Measurements from ENCODE around the gene TUBA4A.
A peak's percentile ranks its signal among the peaks of the same experiment; 100 is the strongest.
"Not testable (repeated sequence)": the region's sequence is repeated elsewhere in the genome, so short reads cannot be mapped to it uniquely, and the experiment has no call there.

Gene TUBA4A

GRCh38 chr2:219268294-219268693 lies 14.6 kb upstream of the TUBA4A start:
- DNase-seq (ENCODE audit: low read depth in 3 of 3) = no peak

- no peak for DNase-seq (ENCODE audit: low read depth in 3 of 3)
These were observed 13.2 kb upstream of the TUBA4A start for GRCh38 chr2:219266886-219267285.

GRCh38 chr2:219266232-219266631 lies 12.5 kb upstream of the TUBA4A start:
- DNase-seq (ENCODE audit: low read depth in 3 of 3) = no peak

GRCh38 chr2:219261024-219261855 lies 7.5 kb upstream of the TUBA4A start:
- DNase-seq (ENCODE audit: low read depth in 3 of 3) = no peak

GRCh38 chr2:219258942-219259341 lies 5.2 kb upstream of the TUBA4A start:
- DNase-seq (ENCODE audit: low read depth in 3 of 3) = not testable (repeated sequence)

GRCh38 chr2:219254590-219255201 lies 978 bp upstream of the TUBA4A start:
- no peak for DNase-seq (ENCODE audit: low read depth in 3 of 3)

GRCh38 chr2:219252900-219253752 lies 592 bp downstream of the TUBA4A start, which contains the start of gene TUBA4B:
Gene TUBA4B (plus strand): TSS chr2:219253243. CDS start chr2:219253408, 165 bp downstream.
- DNase-seq (ENCODE audit: low read depth in 3 of 3) = peak in 1 of 3 donors; percentile 43

GRCh38 chr2:219252570-219252899 lies 1.2 kb downstream of the TUBA4A start:
- no peak for DNase-seq (ENCODE audit: low read depth in 3 of 3)

GRCh38 chr2:219252084-219252483 lies 1.6 kb downstream of the TUBA4A start:
- no peak for DNase-seq (ENCODE audit: low read depth in 3 of 3)

GRCh38 chr2:219251656-219252055 lies 2.1 kb downstream of the TUBA4A start:
- DNase-seq (ENCODE audit: low read depth in 3 of 3) = no peak

GRCh38 chr2:219250049-219250781 lies 3.5 kb downstream of the TUBA4A start:
- no peak for DNase-seq (ENCODE audit: low read depth in 3 of 3)

GRCh38 chr2:219249203-219249980 lies 4.3 kb downstream of the TUBA4A start:
- DNase-seq (ENCODE audit: low read depth in 3 of 3) = no peak

- no peak for DNase-seq (ENCODE audit: low read depth in 3 of 3)
These were observed 4.9 kb downstream of the TUBA4A start for GRCh38 chr2:219248845-219249202.

GRCh38 chr2:219247678-219248642 lies 5.8 kb downstream of the TUBA4A start:
- peak in 2 of 3 donors; percentile 44 to 55 for DNase-seq (ENCODE audit: low read depth in 3 of 3)

- DNase-seq (ENCODE audit: low read depth in 3 of 3) = no peak
These were observed 7.2 kb downstream of the TUBA4A start for GRCh38 chr2:219246559-219246958.

- DNase-seq (ENCODE audit: low read depth in 3 of 3) = no peak
These were observed 7.9 kb downstream of the TUBA4A start for GRCh38 chr2:219245899-219246230.

- DNase-seq (ENCODE audit: low read depth in 3 of 3) = peak; percentile 77 to 89 (median 87)
These were observed 8.4 kb downstream of the TUBA4A start, which contains the start of the genes GLB1L and STK16 for GRCh38 chr2:219245148-219245898. Gene GLB1L (minus strand): TSS chr2:219245444. CDS start chr2:219243573, 1,871 bp downstream. Gene STK16 (plus strand): TSS chr2:219245479. CDS start chr2:219246000, 521 bp downstream.

- no peak for DNase-seq (ENCODE audit: low read depth in 3 of 3)
These were observed 8.9 kb downstream of the TUBA4A start for GRCh38 chr2:219244789-219245147.

GRCh38 chr2:219243291-219243761 lies 10.4 kb downstream of the TUBA4A start:
- no peak for DNase-seq (ENCODE audit: low read depth in 3 of 3)
